Activated CD4-positive, alpha-beta T cell treated with anti-CD3 and anti-CD28 coated beads, Interleukin-2, Interleukin-4, amounts not matched to agents 100 ng/mL and 50 ng/mL, durations not matched to agents 16 hours and 8 hours (primary cell): ENCODE results near the gene TPRKB.
"Not testable (repeated sequence)": the region's sequence is repeated elsewhere in the genome, so short reads cannot be mapped to it uniquely, and the experiment has no call there.

Source experiments
- DNase-seq: peaks from one replicate; pipeline ENCODE4 v3.0.0-alpha.2; 2020; ENCODE audit warnings: low spot score

TPRKB gene

GRCh38 chr2:73739101-73739500 lies 2.0 kb upstream of the TPRKB start:
- no peak for DNase-seq

GRCh38 chr2:73736378-73736777 lies 767 bp downstream of the TPRKB start:
- no peak for DNase-seq

GRCh38 chr2:73730810-73731209 lies 6.3 kb downstream of the TPRKB start:
- no peak for DNase-seq

GRCh38 chr2:73728711-73729110 lies 8.4 kb downstream of the TPRKB start:
- DNase-seq = no peak

GRCh38 chr2:73728043-73728442 lies 9.1 kb downstream of the TPRKB start:
- DNase-seq = no peak

GRCh38 chr2:73726657-73727056 lies 10.5 kb downstream of the TPRKB start:
- not testable (repeated sequence) for DNase-seq

GRCh38 chr2:73718851-73719621 lies 18.1 kb downstream of the TPRKB start:
- no peak for DNase-seq

- no peak for DNase-seq
Measured at GRCh38 chr2:73718421-73718820, 18.7 kb downstream of the TPRKB start.

- DNase-seq = not testable (repeated sequence)
Measured at GRCh38 chr2:73717695-73718094, 19.4 kb downstream of the TPRKB start.

- no peak for DNase-seq
Measured at GRCh38 chr2:73717251-73717606, 19.9 kb downstream of the TPRKB start.

GRCh38 chr2:73716543-73717250 lies 20.4 kb downstream of the TPRKB start:
- no peak for DNase-seq

- no peak for DNase-seq
Measured at GRCh38 chr2:73714091-73714490, 23.1 kb downstream of the TPRKB start.

- no peak for DNase-seq
Measured at GRCh38 chr2:73708527-73708926, 28.6 kb downstream of the TPRKB start.

GRCh38 chr2:73707636-73708035 lies 29.5 kb downstream of the TPRKB start:
- DNase-seq = no peak

- no peak for DNase-seq
Measured at GRCh38 chr2:73707058-73707457, 30.1 kb downstream of the TPRKB start.

- DNase-seq = no peak
Measured at GRCh38 chr2:73705091-73705490, 32.1 kb downstream of the TPRKB start.

- DNase-seq = no peak
Measured at GRCh38 chr2:73704285-73704684, 32.9 kb downstream of the TPRKB start.

GRCh38 chr2:73703675-73704074 lies 33.5 kb downstream of the TPRKB start:
- DNase-seq = no peak

GRCh38 chr2:73702852-73703493 lies 34.2 kb downstream of the TPRKB start:
- not testable (repeated sequence) for DNase-seq

GRCh38 chr2:73701968-73702665 lies 35.0 kb downstream of the TPRKB start:
- DNase-seq = no peak

GRCh38 chr2:73701448-73701765 lies 35.7 kb downstream of the TPRKB start:
- DNase-seq = not testable (repeated sequence)

- no peak for DNase-seq
Measured at GRCh38 chr2:73700661-73701447, 36.3 kb downstream of the TPRKB start.
